Natural killer cell (primary cell): ENCODE results near the gene ATP5PB. TPM values are rescaled to one million over a fixed set of nuclear protein-coding genes. Genes with fewer than 3 reads are reported as not detected.
A peak's percentile ranks its signal among the peaks of the same experiment; 100 is the strongest.

Experiments used
- ATAC-seq, 3 donors: fragments of 150-1000 bp in 2 of 3; fragments of 200-7000 bp in 1 of 3; cut with Tn5 transposase; 1 replicate in 1 of 3; 2 replicates in 2 of 3; pipeline ENCODE4 v1.10.0; 2021; ENCODE audit warnings: mild to moderate bottlenecking in 2 of 3, moderate library complexity in 2 of 3
- DNase-seq, 2 donors: peaks; one replicate each; pipeline versions ENCODE4 v3.0.0 to v3.0.0-alpha.2; 2013 to 2021; ENCODE audit warnings: mixed read lengths in 1 of 2
- H3K27ac ChIP-seq: one replicate; pipeline ENCODE4 v1.5.1; 2013; ENCODE audit warnings: mild to moderate bottlenecking, low read length
- H3K27me3 ChIP-seq: one replicate; pipeline ENCODE4 v1.6.1; 2013; ENCODE audit warnings: low read length; ENCODE audit not compliant: control insufficient read depth, insufficient read depth
- H3K36me3 ChIP-seq: one replicate; pipeline ENCODE4 v1.6.1; 2013; ENCODE audit warnings: low read length; ENCODE audit not compliant: control insufficient read depth, insufficient read depth
- H3K4me1 ChIP-seq: one replicate; pipeline ENCODE4 v1.6.1; 2013; ENCODE audit warnings: low read length; ENCODE audit not compliant: control insufficient read depth, insufficient read depth
- H3K4me3 ChIP-seq: one replicate; pipeline ENCODE4 v1.5.1; 2013; ENCODE audit warnings: low read length
- H3K9me3 ChIP-seq: one replicate; pipeline ENCODE4 v1.6.1; 2013; ENCODE audit warnings: low read length; ENCODE audit not compliant: control insufficient read depth, insufficient read depth
- H3K27ac Mint-ChIP-seq, 2 donors: one replicate each; pipeline ENCODE4 v1.8.0; 2022; ENCODE audit warnings: mild to moderate bottlenecking in 2 of 2, mixed read lengths in 2 of 2, moderate library complexity in 1 of 2
- H3K27me3 Mint-ChIP-seq, 2 donors: one replicate each; pipeline ENCODE4 v1.8.0; 2022; ENCODE audit warnings: low read depth in 2 of 2, mixed read lengths in 2 of 2
- H3K36me3 Mint-ChIP-seq: one replicate; pipeline ENCODE4 v1.8.0; 2022; ENCODE audit warnings: mixed read lengths
- H3K4me1 Mint-ChIP-seq, 2 donors: one replicate each; pipeline ENCODE4 v1.8.0; 2022; ENCODE audit warnings: mixed read lengths in 2 of 2
- H3K4me3 Mint-ChIP-seq: one replicate; pipeline ENCODE4 v1.8.0; 2022; ENCODE audit warnings: mild to moderate bottlenecking, moderate library complexity, mixed read lengths
- H3K9me3 Mint-ChIP-seq, 2 donors: one replicate each; pipeline ENCODE4 v1.8.0; 2022; ENCODE audit warnings: mixed read lengths in 2 of 2
- CTCF ChIP-seq: fragments of 200-600 bp; IDR thresholded peaks from one replicate; pipeline ENCODE4 v1.8.0; 2022; ENCODE audit warnings: antibody characterized with exemption
- WGBS: methylation state at CpG from one replicate; pipeline ENCODE4 v1.1.7; 2013; ENCODE audit warnings: missing lambda C conversion rate; ENCODE audit not compliant: insufficient coverage; 5-methylcytosine and 5-hydroxymethylcytosine counted together
- intact Hi-C: fragments of 100-400 bp; cut with micrococcal nuclease; formaldehyde crosslinking; loops from one replicate; pipeline ENCODE4 v1.14.2; 2022
- total RNA-seq, 4 donors: library from RNA; stranded (reverse); fragments of 120-200 nt in 1 of 4; gene quantifications; one replicate each; pipeline versions ENCODE4 v1.2.3 to v1.2.4, GENCODE V29; 2013 to 2022

The ATP5PB gene
- total RNA-seq, 3 donors from 2014 or later (not counting 1 experiment from before 2014, with no cell fraction given) = 105 to 115 (median 105) TPM

GRCh38 chr1:111466480-111466879 is 17.2 kb downstream of the ATP5PB start:
- H3K4me1 ChIP-seq = peaks cover 16% of the 10 kb centered on the region
- H3K27me3 ChIP-seq = no peaks in the 10 kb centered on the region
- Mint-ChIP-seq H3K27ac (no peak overlapping the region), H3K27me3 (no peaks in the 10 kb centered on the region), H3K9me3 (no peaks in the 10 kb centered on the region), H3K4me3 (no peak overlapping the region), H3K4me1 (peaks cover 0 to 9% of the 10 kb centered on the region in 2 donors), H3K36me3 (peaks cover 10% of the 10 kb centered on the region)
- H3K27ac ChIP-seq = no peak overlapping the region
- H3K9me3 ChIP-seq = no peaks in the 10 kb centered on the region
- intact Hi-C loops = no loop called here
- TF ChIP-seq CTCF = no peak
- DNase-seq (no peak), ATAC-seq (no peak)
- peaks cover 36% of the 10 kb centered on the region for H3K36me3 ChIP-seq
- whole genome bisulfite sequencing = no CpG with 5 or more reads among the region's 1 CpG
- H3K4me3 ChIP-seq = no peak overlapping the region

GRCh38 chr1:111467865-111468716 is 18.8 kb downstream of the ATP5PB start:
- Mint-ChIP-seq H3K36me3 (peaks cover 4% of the 10 kb centered on the region), H3K4me1 (peaks cover 0 to 9% of the 10 kb centered on the region in 2 donors), H3K9me3 (no peaks in the 10 kb centered on the region), H3K4me3 (no peak overlapping the region), H3K27ac (no peak overlapping the region), H3K27me3 (no peaks in the 10 kb centered on the region)
- H3K4me3 ChIP-seq = no peak overlapping the region
- intact Hi-C loops = no loop called here
- peaks cover 30% of the 10 kb centered on the region for H3K4me1 ChIP-seq
- H3K27ac ChIP-seq = no peak overlapping the region
- H3K9me3 ChIP-seq = no peaks in the 10 kb centered on the region
- H3K27me3 ChIP-seq = no peaks in the 10 kb centered on the region
- peaks cover 22% of the 10 kb centered on the region for H3K36me3 ChIP-seq
- no peak for TF ChIP-seq CTCF
- ATAC-seq (no peak), DNase-seq (no peak)
- WGBS = 92% methylated on average over 2 of the region's 2 CpGs

GRCh38 chr1:111468717-111469100 is 19.4 kb downstream of the ATP5PB start:
- ATAC-seq (no peak), DNase-seq (no peak)
- H3K4me1 Mint-ChIP-seq = peaks cover 1 to 5% of the 10 kb centered on the region in 2 donors
- no peaks in the 10 kb centered on the region for H3K27me3 Mint-ChIP-seq
- H3K27ac Mint-ChIP-seq = no peak overlapping the region
- intact Hi-C loops = no loop called here
- peaks cover 35% of the 10 kb centered on the region for H3K4me1 ChIP-seq
- TF ChIP-seq CTCF = no peak
- H3K36me3 ChIP-seq = peaks cover 20% of the 10 kb centered on the region
- H3K4me3 Mint-ChIP-seq = no peak overlapping the region
- no peaks in the 10 kb centered on the region for H3K9me3 Mint-ChIP-seq
- no peaks in the 10 kb centered on the region for H3K9me3 ChIP-seq
- H3K27ac ChIP-seq = no peak overlapping the region
- H3K4me3 ChIP-seq = no peak overlapping the region
- no peaks in the 10 kb centered on the region for H3K27me3 ChIP-seq
- no peaks in the 10 kb centered on the region for H3K36me3 Mint-ChIP-seq

- peaks cover 35% of the 10 kb centered on the region for H3K4me1 ChIP-seq
- ATAC-seq = no peak
- H3K27ac ChIP-seq = peak overlapping the region; percentile 86
- no peak overlapping the region for H3K4me3 ChIP-seq
- H3K4me3 Mint-ChIP-seq = no peak overlapping the region
- no peak overlapping the region for H3K27ac Mint-ChIP-seq
- H3K9me3 Mint-ChIP-seq = no peaks in the 10 kb centered on the region
- no peak for TF ChIP-seq CTCF
- intact Hi-C loops = no loop called here
- no peaks in the 10 kb centered on the region for H3K9me3 ChIP-seq
- peaks cover 5 to 7% of the 10 kb centered on the region in 2 donors for H3K4me1 Mint-ChIP-seq
- H3K36me3 Mint-ChIP-seq = no peaks in the 10 kb centered on the region
- H3K36me3 ChIP-seq = peaks cover 13% of the 10 kb centered on the region
- no peaks in the 10 kb centered on the region for H3K27me3 Mint-ChIP-seq
- no peaks in the 10 kb centered on the region for H3K27me3 ChIP-seq
- no peak for DNase-seq
These were observed 20.3 kb downstream of the ATP5PB start for GRCh38 chr1:111469539-111469938.
